Smooth muscle cell (in vitro differentiated cells): ENCODE results near the gene TYK2. TPM values are rescaled to one million over a fixed set of nuclear protein-coding genes. Genes with fewer than 3 reads are reported as not detected.

Experiments
- DNase-seq: peaks from one replicate; lab custom pipeline; 2025; ENCODE audit not compliant: unreplicated experiment; lab: John Stamatoyannopoulos, UW
- H2AFZ ChIP-seq: fragments of 200-600 bp; sonication (generic); 2 replicates; pipeline ENCODE4 v1.6.0; 2016; ENCODE audit warnings: antibody characterized with exemption, low read depth, mild to moderate bottlenecking
- H3F3A ChIP-seq: fragments of 200-600 bp; sonication (generic); 2 replicates; pipeline ENCODE4 v1.6.0; 2017; ENCODE audit warnings: antibody characterized with exemption, low read depth
- H3K27ac ChIP-seq: fragments of 200-600 bp; sonication (generic); 2 replicates; pipeline ENCODE4 v1.5.1; 2016; ENCODE audit warnings: low read depth, mild to moderate bottlenecking
- H3K27me3 ChIP-seq: fragments of 200-600 bp; sonication (generic); 2 replicates; pipeline ENCODE4 v1.6.1; 2016; ENCODE audit warnings: low read depth, mild to moderate bottlenecking
- H3K36me3 ChIP-seq: fragments of 200-600 bp; sonication (generic); 2 replicates; pipeline ENCODE4 v1.5.1; 2016; ENCODE audit warnings: low read depth
- H3K4me1 ChIP-seq: fragments of 200-600 bp; sonication (generic); 2 replicates; pipeline ENCODE4 v1.5.1; 2016; ENCODE audit warnings: low read depth
- H3K4me2 ChIP-seq: fragments of 200-600 bp; sonication (generic); 2 replicates; pipeline ENCODE4 v1.6.0; 2016; ENCODE audit warnings: mild to moderate bottlenecking
- H3K4me3 ChIP-seq: fragments of 200-600 bp; sonication (generic); 2 replicates; pipeline ENCODE4 v1.5.1; 2016; ENCODE audit warnings: mild to moderate bottlenecking
- H3K79me2 ChIP-seq: fragments of 200-600 bp; sonication (generic); 2 replicates; pipeline ENCODE4 v1.6.0; 2016; ENCODE audit warnings: low read depth, mild to moderate bottlenecking
- H3K9ac ChIP-seq: fragments of 200-600 bp; sonication (generic); 2 replicates; pipeline ENCODE4 v1.6.0; 2016; ENCODE audit warnings: low read depth
- H3K9me3 ChIP-seq: fragments of 200-600 bp; sonication (generic); replicated peaks from 2 replicates; pipeline ENCODE4 v1.5.1; 2016; ENCODE audit warnings: low read depth
- H4K20me1 ChIP-seq: fragments of 200-600 bp; sonication (generic); 2 replicates; pipeline ENCODE4 v1.6.0; 2016; ENCODE audit warnings: low read depth
- CTCF ChIP-seq: fragments of 200-600 bp; sonication (generic); IDR thresholded peaks from 2 replicates; pipeline ENCODE4 v1.5.1; 2017; ENCODE audit warnings: borderline replicate concordance, mild to moderate bottlenecking, antibody characterized with exemption; ENCODE audit not compliant: insufficient read depth, poor library complexity, severe bottlenecking
- WGBS: methylation state at CpG from one replicate; pipeline ENCODE4 v1.1.7; 2016; ENCODE audit warnings: low lambda C conversion rate; 5-methylcytosine and 5-hydroxymethylcytosine counted together
- polyA plus RNA-seq: library from polyadenylated mRNA; unstranded; fragments of >200 nt; fragmentation: Nextera tagmentation; extraction: Ambion mirVana; gene quantifications from 2 replicates; pipeline ENCODE4 v1.2.1, GENCODE V29; 2016
- total RNA-seq: library from RNA; depleted of rRNA; stranded (reverse); fragments of >200 nt; gene quantifications from 2 replicates; pipeline ENCODE4 v1.2.3, GENCODE V29; 2014

TYK2 gene
- total and polyA plus RNA-seq, 2 experiments from 2014 or later, result 53.1 to 98.4 TPM

- peak within 1 kb of the TSS; percentile 94 for H3K9ac ChIP-seq
- H3K4me3 ChIP-seq, result peak within 1 kb of the TSS; percentile 92
- under 1% methylated on average over 75 of the region's 82 CpGs for WGBS
- peak; percentile 94 for DNase-seq
- H2AFZ ChIP-seq, result peak within 1 kb of the TSS; percentile 51
- peaks cover 8% of the 10 kb centered on the region for H3K4me1 ChIP-seq
- H3F3A ChIP-seq, result no peaks in the 10 kb centered on the region
- peaks cover 44% of the 10 kb centered on the region for H4K20me1 ChIP-seq
- peak within 1 kb of the TSS; percentile 91 for H3K4me2 ChIP-seq
- peak within 1 kb of the TSS; percentile 89 for H3K27ac ChIP-seq
- H3K27me3 ChIP-seq, result no peaks in the 10 kb centered on the region
- H3K36me3 ChIP-seq, result no peaks in the 10 kb centered on the region
- H3K79me2 ChIP-seq, result peaks cover 26% of the 10 kb centered on the region
- no peak for TF ChIP-seq CTCF
- no peaks in the 10 kb centered on the region for H3K9me3 ChIP-seq
Measured at GRCh38 chr19:10332965-10333757, 47.2 kb downstream of the TYK2 start, which contains the start of gene RAVER1. Gene RAVER1 (minus strand): TSS chr19:10333529. CDS start chr19:10333507, 22 bp downstream.

GRCh38 chr19:10332158-10332964 is 48.0 kb downstream of the TYK2 start:
- Histone ChIP-seq H3K79me2 (peaks cover 26% of the 10 kb centered on the region), H3K4me2 (peak overlapping the region; percentile 89), H3K4me3 (peak overlapping the region; percentile 92), H3K9me3 (no peaks in the 10 kb centered on the region), H3K4me1 (peaks cover 8% of the 10 kb centered on the region), H3K36me3 (no peaks in the 10 kb centered on the region), H3K27me3 (no peaks in the 10 kb centered on the region), H3K9ac (peak overlapping the region; percentile 94), H3F3A (no peaks in the 10 kb centered on the region), H4K20me1 (peaks cover 52% of the 10 kb centered on the region), H3K27ac (peak overlapping the region; percentile 89), H2AFZ (no peak overlapping the region)
- no peak for TF ChIP-seq CTCF
- no peak for DNase-seq
- 46% methylated on average over 18 of the region's 18 CpGs for WGBS

- H3K36me3 ChIP-seq, result no peaks in the 10 kb centered on the region
- H3K79me2 ChIP-seq, result peaks cover 26% of the 10 kb centered on the region
- H4K20me1 ChIP-seq, result peaks cover 65% of the 10 kb centered on the region
- no peak overlapping the region for H3K27ac ChIP-seq
- TF ChIP-seq CTCF, result no peak
- no peak for DNase-seq
- peaks cover 8% of the 10 kb centered on the region for H3K4me1 ChIP-seq
- no peak overlapping the region for H3K9ac ChIP-seq
- no peaks in the 10 kb centered on the region for H3F3A ChIP-seq
- WGBS, result 98% methylated on average over 13 of the region's 13 CpGs
- no peak overlapping the region for H3K4me3 ChIP-seq
- no peak overlapping the region for H2AFZ ChIP-seq
- H3K9me3 ChIP-seq, result no peaks in the 10 kb centered on the region
- H3K4me2 ChIP-seq, result no peak overlapping the region
- H3K27me3 ChIP-seq, result no peaks in the 10 kb centered on the region
Measured at GRCh38 chr19:10329555-10329954, 50.8 kb downstream of the TYK2 start.
